ENCODE results near the gene SIPA1L3.

Gene SIPA1L3

GRCh38 chr19:38035515-38036495, 128.8 kb downstream of the SIPA1L3 start:
- H3K23ac ChIP-seq (ENCODE audit: low read length), result no peak overlapping the region
- H3K27ac ChIP-seq (ENCODE audit: low read depth, low read length), result no peak overlapping the region
- H2BK15ac ChIP-seq (replicated peaks; ENCODE audit: low read depth), result no peak overlapping the region
- no peak overlapping the region for H3K4me3 ChIP-seq (ENCODE audit: low read length)
- no peak overlapping the region for H4K8ac ChIP-seq (ENCODE audit: low read depth, low read length)
- no peak overlapping the region for H3K4ac ChIP-seq (ENCODE audit: low read depth, low read length)
- H3K79me1 ChIP-seq (ENCODE audit: low read length), result peaks cover 3% of the 10 kb centered on the region
- no peak overlapping the region for H2BK120ac ChIP-seq (ENCODE audit: low read depth, low read length)
- H3K4me1 ChIP-seq (ENCODE audit: control insufficient read depth, low read depth, low read length), result peaks cover 4% of the 10 kb centered on the region
- no peak overlapping the region for H2AK5ac ChIP-seq (ENCODE audit: low read length)
- no peaks in the 10 kb centered on the region for H3K27me3 ChIP-seq (ENCODE audit: insufficient read depth, low read length, poor library complexity)
- no peaks in the 10 kb centered on the region for H3K36me3 ChIP-seq (ENCODE audit: control insufficient read depth, insufficient read depth, low read length)
- no peak overlapping the region for H4K5ac ChIP-seq (ENCODE audit: low read length)
- no peak overlapping the region for H2BK5ac ChIP-seq (ENCODE audit: low read length)
- no CpG with 5 or more reads among the region's 17 CpGs for WGBS (ENCODE audit: extremely low coverage, insufficient coverage, low lambda C conversion rate)
- no peak overlapping the region for H3K18ac ChIP-seq (ENCODE audit: low read length)
- no peak overlapping the region for H3K4me2 ChIP-seq (ENCODE audit: low read length)
- no peaks in the 10 kb centered on the region for H3K79me2 ChIP-seq (ENCODE audit: control insufficient read depth, insufficient read depth, low read length)
- H3K9ac ChIP-seq (ENCODE audit: low read length), result no peak overlapping the region
- DNase-seq, result no peak
- no peak overlapping the region for H3K56ac ChIP-seq (ENCODE audit: low read length)

GRCh38 chr19:38036707-38037611, 130.0 kb downstream of the SIPA1L3 start:
- Histone ChIP-seq H4K5ac (ENCODE audit: low read length) (no peak overlapping the region), H2BK5ac (ENCODE audit: low read length) (no peak overlapping the region), H3K27me3 (ENCODE audit: insufficient read depth, low read length, poor library complexity) (no peaks in the 10 kb centered on the region), H2AK5ac (ENCODE audit: low read length) (no peak overlapping the region), H3K27ac (ENCODE audit: low read depth, low read length) (no peak overlapping the region), H3K79me2 (ENCODE audit: control insufficient read depth, insufficient read depth, low read length) (no peaks in the 10 kb centered on the region), H3K4ac (ENCODE audit: low read depth, low read length) (no peak overlapping the region), H3K4me2 (ENCODE audit: low read length) (no peak overlapping the region), H3K36me3 (ENCODE audit: control insufficient read depth, insufficient read depth, low read length) (no peaks in the 10 kb centered on the region), H2BK120ac (ENCODE audit: low read depth, low read length) (no peak overlapping the region), H2BK15ac (replicated peaks; ENCODE audit: low read depth) (no peak overlapping the region), H3K18ac (ENCODE audit: low read length) (no peak overlapping the region), H3K79me1 (ENCODE audit: low read length) (peaks cover 3% of the 10 kb centered on the region), H3K4me3 (ENCODE audit: low read length) (no peak overlapping the region), H3K23ac (ENCODE audit: low read length) (no peak overlapping the region), H4K8ac (ENCODE audit: low read depth, low read length) (no peak overlapping the region), H3K4me1 (ENCODE audit: control insufficient read depth, low read depth, low read length) (peaks cover 4% of the 10 kb centered on the region), H3K56ac (ENCODE audit: low read length) (no peak overlapping the region), H3K9ac (ENCODE audit: low read length) (no peak overlapping the region)
- DNase-seq, result no peak
- no CpG with 5 or more reads among the region's 18 CpGs for WGBS (ENCODE audit: extremely low coverage, insufficient coverage, low lambda C conversion rate)

- H3K36me3 ChIP-seq (ENCODE audit: control insufficient read depth, insufficient read depth, low read length), result no peaks in the 10 kb centered on the region
- H3K27me3 ChIP-seq (ENCODE audit: insufficient read depth, low read length, poor library complexity), result no peaks in the 10 kb centered on the region
- no peak overlapping the region for H2BK5ac ChIP-seq (ENCODE audit: low read length)
- no peak overlapping the region for H3K56ac ChIP-seq (ENCODE audit: low read length)
- H4K8ac ChIP-seq (ENCODE audit: low read depth, low read length), result no peak overlapping the region
- peaks cover 2% of the 10 kb centered on the region for H3K79me2 ChIP-seq (ENCODE audit: control insufficient read depth, insufficient read depth, low read length)
- peaks cover 4% of the 10 kb centered on the region for H3K79me1 ChIP-seq (ENCODE audit: low read length)
- no peak overlapping the region for H2AK5ac ChIP-seq (ENCODE audit: low read length)
- DNase-seq, result no peak
- H2BK120ac ChIP-seq (ENCODE audit: low read depth, low read length), result no peak overlapping the region
- H3K4me1 ChIP-seq (ENCODE audit: control insufficient read depth, low read depth, low read length), result peaks cover 9% of the 10 kb centered on the region
- no peak overlapping the region for H3K4me2 ChIP-seq (ENCODE audit: low read length)
- no peak overlapping the region for H3K27ac ChIP-seq (ENCODE audit: low read depth, low read length)
- no peak overlapping the region for H3K23ac ChIP-seq (ENCODE audit: low read length)
- H3K9ac ChIP-seq (ENCODE audit: low read length), result no peak overlapping the region
- H3K4me3 ChIP-seq (ENCODE audit: low read length), result no peak overlapping the region
- H3K4ac ChIP-seq (ENCODE audit: low read depth, low read length), result no peak overlapping the region
- H3K18ac ChIP-seq (ENCODE audit: low read length), result no peak overlapping the region
- H4K5ac ChIP-seq (ENCODE audit: low read length), result no peak overlapping the region
- WGBS (ENCODE audit: extremely low coverage, insufficient coverage, low lambda C conversion rate), result no CpG with 5 or more reads among the region's 6 CpGs
- no peak overlapping the region for H2BK15ac ChIP-seq (replicated peaks; ENCODE audit: low read depth)
These were observed 133.0 kb downstream of the SIPA1L3 start for GRCh38 chr19:38039966-38040365.

- Histone ChIP-seq H2BK5ac (ENCODE audit: low read length) (no peak overlapping the region), H3K27me3 (ENCODE audit: insufficient read depth, low read length, poor library complexity) (no peaks in the 10 kb centered on the region), H3K9ac (ENCODE audit: low read length) (no peak overlapping the region), H3K4me1 (ENCODE audit: control insufficient read depth, low read depth, low read length) (peaks cover 9% of the 10 kb centered on the region), H3K18ac (ENCODE audit: low read length) (no peak overlapping the region), H3K79me1 (ENCODE audit: low read length) (peaks cover 4% of the 10 kb centered on the region), H3K79me2 (ENCODE audit: control insufficient read depth, insufficient read depth, low read length) (peaks cover 2% of the 10 kb centered on the region), H4K8ac (ENCODE audit: low read depth, low read length) (no peak overlapping the region), H2BK15ac (replicated peaks; ENCODE audit: low read depth) (no peak overlapping the region), H3K4me2 (ENCODE audit: low read length) (no peak overlapping the region), H3K36me3 (ENCODE audit: control insufficient read depth, insufficient read depth, low read length) (no peaks in the 10 kb centered on the region), H4K5ac (ENCODE audit: low read length) (no peak overlapping the region), H3K4ac (ENCODE audit: low read depth, low read length) (no peak overlapping the region), H3K4me3 (ENCODE audit: low read length) (no peak overlapping the region), H3K56ac (ENCODE audit: low read length) (no peak overlapping the region), H2BK120ac (ENCODE audit: low read depth, low read length) (no peak overlapping the region), H3K27ac (ENCODE audit: low read depth, low read length) (no peak overlapping the region), H2AK5ac (ENCODE audit: low read length) (no peak overlapping the region), H3K23ac (ENCODE audit: low read length) (no peak overlapping the region)
- no peak for DNase-seq
- no CpG with 5 or more reads among the region's 2 CpGs for WGBS (ENCODE audit: extremely low coverage, insufficient coverage, low lambda C conversion rate)
These were observed 135.1 kb downstream of the SIPA1L3 start for GRCh38 chr19:38042132-38042531.

GRCh38 chr19:38043649-38044144, 136.7 kb downstream of the SIPA1L3 start:
- no peak overlapping the region for H3K4me3 ChIP-seq (ENCODE audit: low read length)
- H3K27ac ChIP-seq (ENCODE audit: low read depth, low read length), result peak overlapping the region; percentile 30
- H3K18ac ChIP-seq (ENCODE audit: low read length), result no peak overlapping the region
- no peaks in the 10 kb centered on the region for H3K36me3 ChIP-seq (ENCODE audit: control insufficient read depth, insufficient read depth, low read length)
- H3K79me2 ChIP-seq (ENCODE audit: control insufficient read depth, insufficient read depth, low read length), result peaks cover 2% of the 10 kb centered on the region
- H2BK15ac ChIP-seq (replicated peaks; ENCODE audit: low read depth), result no peak overlapping the region
- no peak overlapping the region for H4K8ac ChIP-seq (ENCODE audit: low read depth, low read length)
- H3K4ac ChIP-seq (ENCODE audit: low read depth, low read length), result no peak overlapping the region
- no peak overlapping the region for H3K4me2 ChIP-seq (ENCODE audit: low read length)
- H3K23ac ChIP-seq (ENCODE audit: low read length), result no peak overlapping the region
- H2AK5ac ChIP-seq (ENCODE audit: low read length), result no peak overlapping the region
- WGBS (ENCODE audit: extremely low coverage, insufficient coverage, low lambda C conversion rate), result no CpG with 5 or more reads among the region's 5 CpGs
- H3K56ac ChIP-seq (ENCODE audit: low read length), result no peak overlapping the region
- H3K4me1 ChIP-seq (ENCODE audit: control insufficient read depth, low read depth, low read length), result peaks cover 9% of the 10 kb centered on the region
- H3K9ac ChIP-seq (ENCODE audit: low read length), result no peak overlapping the region
- H4K5ac ChIP-seq (ENCODE audit: low read length), result no peak overlapping the region
- no peak overlapping the region for H2BK120ac ChIP-seq (ENCODE audit: low read depth, low read length)
- DNase-seq, result peak; percentile 77
- H2BK5ac ChIP-seq (ENCODE audit: low read length), result no peak overlapping the region
- H3K27me3 ChIP-seq (ENCODE audit: insufficient read depth, low read length, poor library complexity), result no peaks in the 10 kb centered on the region
- peaks cover 4% of the 10 kb centered on the region for H3K79me1 ChIP-seq (ENCODE audit: low read length)

All from mesendoderm (in vitro differentiated cells).